H1 (cell line): ENCODE measurements around the gene TRAPPC12. TPM values are rescaled to one million over a fixed set of nuclear protein-coding genes. Genes with fewer than 3 reads are reported as not detected.

Source experiments
- ASH2L ChIP-seq: fragments of 200-600, 300-600 bp; sonication (generic); IDR thresholded peaks from one replicate; pipeline ENCODE4 v1.7.1; 2017; ENCODE audit warnings: low read length
- BCL11A ChIP-seq, 2 experiments: IDR thresholded peaks; one replicate each; pipeline ENCODE4 v1.6.1; 2011; ENCODE audit warnings: low read depth in 2 of 2, low read length in 2 of 2, mild to moderate bottlenecking in 2 of 2
- FOSL1 ChIP-seq: IDR thresholded peaks from 2 replicates; pipeline ENCODE4 v1.6.1; 2011; ENCODE audit warnings: mild to moderate bottlenecking, low read depth, low read length, moderate library complexity; ENCODE audit not compliant: insufficient read depth
- HDAC6 ChIP-seq: IDR thresholded peaks from one replicate; pipeline ENCODE4 v1.7.1; 2012; ENCODE audit warnings: low read depth, mild to moderate bottlenecking, inconsistent platforms, low read length, moderate library complexity
- POLR2A ChIP-seq, 2 experiments: IDR thresholded peaks; 1 replicate in 1 of 2; 2 replicates in 1 of 2; pipeline ENCODE4 v1.6.1; 2011; ENCODE audit warnings: low read depth in 2 of 2, low read length in 2 of 2, mild to moderate bottlenecking in 2 of 2; ENCODE audit errors: control extremely low read depth in 1 of 2
- POU5F1 ChIP-seq: IDR thresholded peaks from 2 replicates; pipeline ENCODE4 v1.6.1; 2011; ENCODE audit warnings: low read depth, mild to moderate bottlenecking, low read length, moderate library complexity
- RAD21 ChIP-seq, 2 experiments: IDR thresholded peaks in 1 of 2; conservative IDR thresholded peaks in 1 of 2; 2 replicates each; pipeline ENCODE4 v1.6.1; 2011; ENCODE audit warnings: low read depth in 2 of 2, low read length in 2 of 2, improper control_type of control experiment in 1 of 2, inconsistent platforms in 1 of 2, mild to moderate bottlenecking in 1 of 2, moderate library complexity in 1 of 2
- SAP30 ChIP-seq: fragments of 300-600 bp; sonication (generic); IDR thresholded peaks from 2 replicates; pipeline ENCODE4 v1.7.1; 2012; ENCODE audit warnings: low read length, moderate library complexity, mild to moderate bottlenecking, inconsistent platforms; ENCODE audit not compliant: insufficient read depth, insufficient replicate concordance
- SP1 ChIP-seq: IDR thresholded peaks from 2 replicates; pipeline ENCODE4 v1.6.1; 2011; ENCODE audit warnings: low read depth, low read length
- SUZ12 ChIP-seq: fragments of 200-600 bp; sonication (generic); IDR thresholded peaks from 2 replicates; pipeline ENCODE4 v1.6.1; 2012; ENCODE audit warnings: mild to moderate bottlenecking, inconsistent platforms, low read length, moderate library complexity, mixed read lengths
- TAF7 ChIP-seq: optimal IDR thresholded peaks from 2 replicates; pipeline ENCODE3; 2011; ENCODE audit warnings: low read depth, mild to moderate bottlenecking, inconsistent platforms, low read length, moderate library complexity, borderline replicate concordance
- TEAD4 ChIP-seq: IDR thresholded peaks from 2 replicates; pipeline ENCODE4 v1.6.1; 2012; ENCODE audit warnings: low read depth, low read length, inconsistent platforms, mixed read lengths
- YY1 ChIP-seq: IDR thresholded peaks from 2 replicates; pipeline ENCODE4 v1.6.1; 2011; ENCODE audit warnings: low read depth, mild to moderate bottlenecking, low read length
- ZNF274 ChIP-seq: IDR thresholded peaks from 2 replicates; pipeline ENCODE4 v1.7.0; 2012; ENCODE audit warnings: low read length, borderline replicate concordance; ENCODE audit errors: extremely low read depth
- polyA plus RNA-seq, 7 experiments: library from polyadenylated mRNA; depleted of rRNA in 3 of 7; stranded (reverse) in 5 of 7; unstranded in 2 of 7; fragments of >200 nt in 5 of 7; fragments of 200-250 nt in 2 of 7; gene quantifications; 1 replicate in 5 of 7; 2 replicates in 1 of 7; 4 replicates in 1 of 7; pipeline versions ENCODE4 v1.2.1 to v1.2.3, GENCODE V29; 2011 to 2013; ENCODE audit warnings: missing spikeins in 2 of 7, mixed read lengths in 2 of 7
- total RNA-seq: library from RNA; stranded (reverse); fragmentation: NEBNext Ultra II Directional; extraction: Animal tissue kit (Norgen Biotek cat#: 25700); gene quantifications from 2 replicates; pipeline ENCODE4 v1.2.1, GENCODE V29; 2021

TRAPPC12 gene
- total and polyA plus RNA-seq, 2 of the 8 experiments (the other 6 are each of a cell fraction or from before 2014, with no cell fraction given), result 35.0 to 67.3 TPM

DNA sequence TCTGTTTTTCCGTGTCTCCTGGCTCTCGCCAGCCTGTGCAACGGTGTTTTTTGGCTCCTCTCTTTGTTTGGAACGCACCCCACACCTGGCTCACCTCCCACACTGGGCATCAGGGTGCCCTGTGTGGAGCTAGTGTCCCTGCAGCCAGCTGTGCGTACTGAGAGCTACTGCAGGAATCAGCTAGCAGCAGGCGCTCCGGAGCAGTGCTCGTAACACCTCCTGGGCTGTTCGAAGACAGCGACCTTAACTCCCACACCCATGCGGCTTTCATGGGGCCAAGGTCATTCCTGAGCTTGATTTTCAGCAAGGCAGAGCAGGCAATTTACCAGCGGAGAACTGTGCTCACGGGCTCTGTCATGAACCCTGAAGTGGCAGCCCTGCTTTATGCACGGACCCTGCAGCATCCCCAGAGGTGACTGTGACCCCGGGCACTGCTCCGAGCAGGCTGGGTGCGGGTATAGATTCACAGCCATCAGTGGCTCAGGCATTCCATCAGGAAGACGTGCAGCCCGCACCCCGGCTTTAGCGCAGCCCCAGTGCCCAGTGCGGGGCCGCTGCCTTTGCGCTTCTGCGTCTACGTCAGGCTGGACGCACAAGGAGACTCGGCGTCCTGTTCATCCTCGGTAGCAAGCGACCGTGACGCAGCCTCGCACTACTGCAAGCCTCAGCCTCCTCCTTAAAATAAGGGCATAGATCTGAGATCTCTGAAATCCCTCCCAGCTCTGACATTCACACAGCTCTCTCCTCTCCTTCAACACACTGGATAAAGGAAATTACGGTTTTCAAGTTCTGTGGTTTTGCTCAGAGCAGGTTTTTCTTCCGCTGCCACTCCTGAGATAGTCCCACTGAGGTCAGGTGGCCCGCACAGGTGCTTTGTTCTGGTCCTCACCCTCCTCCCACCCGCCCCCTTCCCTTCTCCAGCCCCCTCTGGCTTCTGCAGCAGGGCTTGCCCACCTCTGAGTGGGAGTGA is 81.6 kb downstream of the TRAPPC12 start (continued):
- TF ChIP-seq TEAD4, result no peak
- TF ChIP-seq BCL11A (IDR thresholded peaks at IDR 0.05; ENCODE audit: low read depth in 2 of 2, low read length in 2 of 2), result no peak
- no peak for TF ChIP-seq POLR2A (IDR thresholded peaks at IDR 0.05; ENCODE audit: control extremely low read depth in 1 of 2, low read depth in 2 of 2, low read length in 2 of 2)
- TF ChIP-seq ZNF274, result no peak
- TF ChIP-seq FOSL1, result no peak
- TF ChIP-seq SAP30, result no peak
- TF ChIP-seq YY1, result no peak
- no peak for TF ChIP-seq RAD21 (IDR thresholded peaks at IDR 0.05 in 1 of 2, conservative IDR thresholded peaks at IDR 0.05 in 1 of 2; ENCODE audit: low read depth in 2 of 2, low read length in 2 of 2)
- TF ChIP-seq SUZ12, result no peak
- TF ChIP-seq POU5F1, result no peak
- TF ChIP-seq ASH2L, result no peak
- TF ChIP-seq HDAC6, result no peak
- TF ChIP-seq TAF7, result no peak
- no peak for TF ChIP-seq SP1
